Mesenchymal stem cell (in vitro differentiated cells and primary cell): Measurements from ENCODE around the gene CEACAM19.

Source experiments
- DNase-seq: peaks from one replicate; pipeline ENCODE4 v3.0.0-alpha.2; 2013
- H2AFZ ChIP-seq: one replicate; pipeline ENCODE4 v1.6.1; 2013; ENCODE audit warnings: low read depth, mild to moderate bottlenecking, control low read depth, inconsistent platforms, low read length, moderate library complexity
- H2AK5ac ChIP-seq: 2 replicates; pipeline ENCODE4 v1.6.1; 2013; ENCODE audit warnings: low read length, moderate library complexity, mild to moderate bottlenecking, inconsistent platforms; ENCODE audit not compliant: severe bottlenecking
- H2BK120ac ChIP-seq: one replicate; pipeline ENCODE4 v1.6.1; 2013; ENCODE audit warnings: low read depth, mild to moderate bottlenecking, inconsistent platforms, low read length, moderate library complexity
- H2BK12ac ChIP-seq, 2 experiments: one replicate each; pipeline ENCODE4 v1.6.1; 2013; ENCODE audit warnings: inconsistent platforms in 2 of 2, low read length in 2 of 2, mild to moderate bottlenecking in 2 of 2, moderate library complexity in 2 of 2, control low read depth in 1 of 2
- H2BK15ac ChIP-seq: one replicate; pipeline ENCODE4 v1.6.1; 2013; ENCODE audit warnings: mild to moderate bottlenecking, low read depth, inconsistent platforms; ENCODE audit not compliant: poor library complexity, severe bottlenecking
- H2BK5ac ChIP-seq: 2 replicates; pipeline ENCODE4 v1.6.1; 2013; ENCODE audit warnings: low read depth, mild to moderate bottlenecking, low read length, control low read depth, inconsistent platforms; ENCODE audit not compliant: poor library complexity, severe bottlenecking
- H3K14ac ChIP-seq, 2 experiments: one replicate each; pipeline ENCODE4 v1.6.1; 2013; ENCODE audit warnings: inconsistent platforms in 2 of 2, low read length in 2 of 2, control low read depth in 1 of 2, mild to moderate bottlenecking in 1 of 2, moderate library complexity in 1 of 2
- H3K18ac ChIP-seq, 2 experiments: one replicate each; pipeline ENCODE4 v1.6.1; 2013; ENCODE audit warnings: inconsistent platforms in 2 of 2, low read length in 2 of 2, control low read depth in 1 of 2, low read depth in 1 of 2, mild to moderate bottlenecking in 1 of 2
- H3K23ac ChIP-seq, 2 experiments: one replicate each; pipeline ENCODE4 v1.6.1; 2013; ENCODE audit warnings: inconsistent platforms in 2 of 2, low read length in 2 of 2, mild to moderate bottlenecking in 2 of 2, moderate library complexity in 2 of 2, control low read depth in 1 of 2
- H3K27ac ChIP-seq: 2 replicates; pipeline ENCODE4 v1.5.1; 2013; ENCODE audit warnings: mild to moderate bottlenecking, moderate library complexity, low read length, control low read depth, inconsistent platforms; ENCODE audit not compliant: poor library complexity, severe bottlenecking
- H3K27me3 ChIP-seq, 2 experiments: 2 replicates each; pipeline versions ENCODE4 v1.6.1 to v1.7.0; 2013; ENCODE audit warnings: low read length in 2 of 2, mild to moderate bottlenecking in 2 of 2, moderate library complexity in 2 of 2, control low read depth in 1 of 2, inconsistent platforms in 1 of 2; ENCODE audit not compliant: control insufficient read depth in 1 of 2, insufficient read depth in 1 of 2
- H3K36me3 ChIP-seq, 2 experiments: 2 replicates each; pipeline versions ENCODE4 v1.6.1 to v1.7.0; 2013; ENCODE audit warnings: low read length in 2 of 2, control low read depth in 1 of 2, inconsistent platforms in 1 of 2, low read depth in 1 of 2, mild to moderate bottlenecking in 1 of 2; ENCODE audit not compliant: insufficient read depth in 2 of 2, control insufficient read depth in 1 of 2
- H3K4ac ChIP-seq, 2 experiments: one replicate each; pipeline ENCODE4 v1.6.1; 2013; ENCODE audit warnings: inconsistent platforms in 2 of 2, low read length in 2 of 2, mild to moderate bottlenecking in 2 of 2, moderate library complexity in 2 of 2, control low read depth in 1 of 2, low read depth in 1 of 2
- H3K4me1 ChIP-seq: 2 replicates; pipeline ENCODE4 v1.6.1; 2013; ENCODE audit warnings: low read depth, low read length, control low read depth; ENCODE audit not compliant: control insufficient read depth, insufficient read depth
- H3K4me2 ChIP-seq: 2 replicates; pipeline ENCODE4 v1.6.1; 2013; ENCODE audit warnings: low read length, mild to moderate bottlenecking, inconsistent platforms; ENCODE audit not compliant: poor library complexity, severe bottlenecking
- H3K4me3 ChIP-seq, 2 experiments: 2 replicates each; pipeline versions ENCODE4 v1.5.1 to v1.7.0; 2013; ENCODE audit warnings: low read length in 2 of 2, mild to moderate bottlenecking in 2 of 2, control low read depth in 1 of 2, low read depth in 1 of 2; ENCODE audit not compliant: insufficient read depth in 1 of 2
- H3K79me1 ChIP-seq: replicated peaks from 2 replicates; pipeline ENCODE4 v1.6.1; 2013; ENCODE audit warnings: mild to moderate bottlenecking, control low read depth, low read length, inconsistent platforms; ENCODE audit not compliant: poor library complexity, severe bottlenecking
- H3K9ac ChIP-seq: 2 replicates; pipeline ENCODE4 v1.7.0; 2013; ENCODE audit warnings: mild to moderate bottlenecking, low read length, moderate library complexity
- H3K9me3 ChIP-seq: 2 replicates; pipeline ENCODE4 v1.7.0; 2013; ENCODE audit warnings: mild to moderate bottlenecking, low read length; ENCODE audit not compliant: control insufficient read depth
- H4K8ac ChIP-seq: one replicate; pipeline ENCODE4 v1.6.1; 2013; ENCODE audit warnings: inconsistent platforms, mild to moderate bottlenecking, low read length, moderate library complexity
- H4K91ac ChIP-seq: one replicate; pipeline ENCODE4 v1.6.1; 2013; ENCODE audit warnings: mild to moderate bottlenecking, low read length, inconsistent platforms
- WGBS: methylation state at CpG from one replicate; pipeline ENCODE4 v1.1.7; 2013; ENCODE audit warnings: mixed read lengths; 5-methylcytosine and 5-hydroxymethylcytosine counted together

CEACAM19 gene

GRCh38 chr19:44729516-44730033 is 58.3 kb downstream of the CEACAM19 start:
- Histone ChIP-seq H3K36me3 (no peaks in the 10 kb centered on the region), H3K9me3 (no peaks in the 10 kb centered on the region), H4K91ac (no peak overlapping the region), H2BK5ac (no peak overlapping the region), H3K4me2 (no peak overlapping the region), H3K9ac (no peak overlapping the region), H3K4me3 (no peak overlapping the region), H2BK15ac (no peak overlapping the region), H2BK12ac (no peak overlapping the region), H2AK5ac (no peak overlapping the region), H3K18ac (no peak overlapping the region), H3K14ac (no peak overlapping the region), H3K23ac (no peak overlapping the region), H3K4me1 (peaks cover 8% of the 10 kb centered on the region), H3K27me3 (no peaks in the 10 kb centered on the region), H3K27ac (no peak overlapping the region), H2AFZ (no peak overlapping the region), H2BK120ac (no peak overlapping the region), H4K8ac (no peak overlapping the region), H3K79me1 (no peaks in the 10 kb centered on the region), H3K4ac (no peak overlapping the region)
- DNase-seq, result no peak
- WGBS, result 95% methylated on average over 8 of the region's 8 CpGs

DNA sequence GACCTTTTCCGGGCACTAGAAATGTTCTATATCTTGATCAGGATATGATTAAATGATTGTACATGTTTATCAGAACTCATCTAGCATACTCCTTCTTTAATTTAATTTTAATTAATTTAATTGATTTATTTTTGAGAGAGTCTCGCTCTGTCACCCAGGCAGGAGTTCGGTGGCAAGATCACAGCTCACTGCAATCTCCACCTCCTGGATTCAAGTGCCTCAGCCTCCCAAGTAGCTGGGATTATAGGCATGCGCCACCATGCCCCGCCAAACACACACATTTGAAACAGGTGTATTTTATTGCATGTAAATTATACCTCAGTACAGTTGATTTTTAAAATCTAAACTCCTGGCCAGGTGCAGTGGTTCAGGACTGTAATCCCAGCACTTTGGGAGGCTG is 59.8 kb downstream of the CEACAM19 start:
- no peak overlapping the region for H2BK120ac ChIP-seq
- H3K4me3 ChIP-seq, result no peak overlapping the region
- H3K23ac ChIP-seq, result no peak overlapping the region
- no peak overlapping the region for H2AFZ ChIP-seq
- no peaks in the 10 kb centered on the region for H3K27me3 ChIP-seq
- H2AK5ac ChIP-seq, result no peak overlapping the region
- no peak overlapping the region for H4K8ac ChIP-seq
- H2BK15ac ChIP-seq, result no peak overlapping the region
- 100% methylated on average over 2 of the region's 5 CpGs for WGBS
- H3K9ac ChIP-seq, result no peak overlapping the region
- H3K4me1 ChIP-seq, result no peaks in the 10 kb centered on the region
- no peaks in the 10 kb centered on the region for H3K79me1 ChIP-seq
- no peaks in the 10 kb centered on the region for H3K36me3 ChIP-seq
- H3K4me2 ChIP-seq, result no peak overlapping the region
- no peaks in the 10 kb centered on the region for H3K9me3 ChIP-seq
- DNase-seq, result no peak
- H4K91ac ChIP-seq, result no peak overlapping the region
- H2BK12ac ChIP-seq, result no peak overlapping the region
- no peak overlapping the region for H3K18ac ChIP-seq
- no peak overlapping the region for H3K14ac ChIP-seq
- no peak overlapping the region for H3K4ac ChIP-seq
- no peak overlapping the region for H2BK5ac ChIP-seq
- no peak overlapping the region for H3K27ac ChIP-seq

- no peak overlapping the region for H2AFZ ChIP-seq
- no peak for DNase-seq
- no peak overlapping the region for H2BK5ac ChIP-seq
- H3K4me1 ChIP-seq, result no peaks in the 10 kb centered on the region
- no peak overlapping the region for H2BK120ac ChIP-seq
- WGBS, result 66% methylated on average over 4 of the region's 5 CpGs
- H4K8ac ChIP-seq, result no peak overlapping the region
- H3K27me3 ChIP-seq, result no peaks in the 10 kb centered on the region
- no peak overlapping the region for H2BK15ac ChIP-seq
- H3K4me2 ChIP-seq, result no peak overlapping the region
- H3K79me1 ChIP-seq, result no peaks in the 10 kb centered on the region
- no peak overlapping the region for H3K23ac ChIP-seq
- no peak overlapping the region for H4K91ac ChIP-seq
- H3K9me3 ChIP-seq, result no peaks in the 10 kb centered on the region
- H3K4me3 ChIP-seq, result no peak overlapping the region
- H3K14ac ChIP-seq, result no peak overlapping the region
- no peak overlapping the region for H3K18ac ChIP-seq
- no peak overlapping the region for H2BK12ac ChIP-seq
- no peak overlapping the region for H3K9ac ChIP-seq
- H3K27ac ChIP-seq, result no peak overlapping the region
- H3K4ac ChIP-seq, result no peak overlapping the region
- H3K36me3 ChIP-seq, result no peaks in the 10 kb centered on the region
- no peak overlapping the region for H2AK5ac ChIP-seq
Observed at GRCh38 chr19:44731622-44732021, 60.3 kb downstream of the CEACAM19 start.

GRCh38 chr19:44732235-44733014 is 61.1 kb downstream of the CEACAM19 start:
- Histone ChIP-seq H3K18ac (no peak overlapping the region), H2BK5ac (no peak overlapping the region), H3K4me3 (no peak overlapping the region), H2BK15ac (no peak overlapping the region), H3K4me1 (peaks cover 4% of the 10 kb centered on the region), H2AFZ (no peak overlapping the region), H3K4ac (no peak overlapping the region), H2AK5ac (no peak overlapping the region), H3K23ac (no peak overlapping the region), H3K36me3 (no peaks in the 10 kb centered on the region), H3K9me3 (no peaks in the 10 kb centered on the region), H2BK12ac (no peak overlapping the region), H3K14ac (no peak overlapping the region), H3K27me3 (no peaks in the 10 kb centered on the region), H4K91ac (no peak overlapping the region), H2BK120ac (no peak overlapping the region), H3K79me1 (no peaks in the 10 kb centered on the region), H3K9ac (no peak overlapping the region), H3K4me2 (no peak overlapping the region), H4K8ac (no peak overlapping the region), H3K27ac (no peak overlapping the region)
- DNase-seq, result no peak
- WGBS, result 81% methylated on average over 11 of the region's 11 CpGs
